Measurements from ENCODE around the gene LRRC36. TPM values are rescaled to one million over a fixed set of nuclear protein-coding genes. Genes with fewer than 3 reads are reported as not detected.

Gene LRRC36
- total RNA-seq, 2 experiments from 2014 or later: 0.51 to 0.66 TPM

DNA sequence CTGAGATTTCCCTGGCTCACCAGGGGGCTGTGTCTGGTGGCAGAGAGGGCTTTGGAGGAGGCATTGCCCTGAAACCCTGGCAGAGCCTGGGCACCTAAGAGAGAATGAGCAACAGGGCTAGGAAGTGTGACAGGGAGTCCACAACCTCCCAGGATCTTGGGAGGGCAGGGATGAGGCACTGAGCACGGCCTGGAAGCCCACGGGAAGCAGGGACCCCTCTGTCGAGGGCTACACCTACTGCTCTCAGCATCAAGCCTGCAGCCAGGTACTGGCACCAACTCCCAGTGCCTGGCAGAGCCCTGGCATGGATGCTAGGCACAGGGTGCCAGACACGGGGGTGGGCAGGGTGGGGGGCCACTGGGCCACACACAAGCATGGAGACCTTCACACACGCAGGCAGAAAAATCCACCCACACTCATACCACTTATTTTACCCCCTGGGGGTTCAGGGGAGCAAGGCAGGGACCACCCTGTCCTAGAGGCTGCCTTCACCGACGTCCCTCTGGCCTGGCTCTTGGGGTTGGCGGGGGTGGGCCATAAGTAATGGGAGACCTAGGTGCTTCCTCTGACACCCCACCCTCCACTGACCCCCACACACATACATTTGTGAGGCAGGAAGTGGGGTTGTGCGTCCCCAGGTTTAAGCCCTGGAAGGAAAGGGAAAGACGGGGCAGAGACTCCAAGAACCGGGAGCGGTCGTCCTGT lies 103.3 kb downstream of the LRRC36 start:
- H3K36me3 Mint-ChIP-seq (ENCODE audit: low read depth): no peaks in the 10 kb centered on the region
- H3K4me3 Mint-ChIP-seq: peak overlapping the region; percentile 69
- ChIA-PET POLR2A (no interaction called here), CTCF (interaction anchor here (0.5 to 2.3 kb wide), 5 partner anchors 17 to 181 kb away, joined by 3 to 34 read pairs (median 3); partner anchors contain the start of gene SLC9A5)
- intact Hi-C loops (cut with DNase I, micrococcal nuclease): loop anchor here in 1 of 2 experiments (2.0 kb wide), 1 partner anchor 35 kb away; no protein-coding TSS in a partner anchor
- H3K4me1 Mint-ChIP-seq: peaks cover 12% of the 10 kb centered on the region
- ATAC-seq (no peak), DNase-seq (no peak)
- no peaks in the 10 kb centered on the region for H3K9me3 Mint-ChIP-seq (ENCODE audit: low read depth)
- H3K27me3 Mint-ChIP-seq: peaks cover 35% of the 10 kb centered on the region
- H3K27ac Mint-ChIP-seq: peak overlapping the region; percentile 37

DNA sequence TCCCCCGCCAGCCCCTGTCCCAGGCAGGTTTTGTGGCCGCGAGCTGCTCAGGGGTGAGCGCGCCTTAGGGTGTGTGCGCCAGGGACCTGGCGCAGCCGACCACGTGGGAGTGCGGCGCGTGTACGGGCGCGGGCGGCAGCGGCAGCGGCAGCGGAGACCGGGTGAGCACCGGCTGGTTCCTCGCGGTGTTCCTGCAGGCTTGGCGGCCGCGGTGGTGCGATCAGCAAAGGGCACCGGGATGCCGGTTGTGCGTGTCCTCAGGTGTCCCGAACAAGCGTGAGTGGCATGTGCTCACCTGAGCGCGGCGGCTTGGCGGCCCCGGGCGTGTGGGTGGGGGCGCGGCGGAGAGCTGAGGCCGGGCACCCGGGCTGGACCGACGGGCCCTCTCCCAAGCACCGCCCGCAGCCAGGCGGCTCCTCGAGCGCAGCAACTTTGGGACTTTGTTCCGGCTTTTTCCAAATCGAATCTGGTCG lies 103.9 kb downstream of the LRRC36 start:
- Mint-ChIP-seq H3K27ac (peak overlapping the region; percentile 37), H3K27me3 (peaks cover 35% of the 10 kb centered on the region), H3K4me3 (peak overlapping the region; percentile 69), H3K9me3 (ENCODE audit: low read depth) (no peaks in the 10 kb centered on the region), H3K36me3 (ENCODE audit: low read depth) (no peaks in the 10 kb centered on the region), H3K4me1 (peaks cover 12% of the 10 kb centered on the region)
- intact Hi-C loops (cut with DNase I, micrococcal nuclease): no loop called here
- POLR2A ChIA-PET: no interaction called here
- CTCF ChIA-PET: interaction anchor here (0.5 to 1.0 kb wide), 3 partner anchors 17 to 182 kb away, joined by 3 to 5 read pairs (median 3); partner anchors contain the start of gene SLC9A5
- DNase-seq (peak; percentile 63), ATAC-seq (peak; percentile 59)

DNA sequence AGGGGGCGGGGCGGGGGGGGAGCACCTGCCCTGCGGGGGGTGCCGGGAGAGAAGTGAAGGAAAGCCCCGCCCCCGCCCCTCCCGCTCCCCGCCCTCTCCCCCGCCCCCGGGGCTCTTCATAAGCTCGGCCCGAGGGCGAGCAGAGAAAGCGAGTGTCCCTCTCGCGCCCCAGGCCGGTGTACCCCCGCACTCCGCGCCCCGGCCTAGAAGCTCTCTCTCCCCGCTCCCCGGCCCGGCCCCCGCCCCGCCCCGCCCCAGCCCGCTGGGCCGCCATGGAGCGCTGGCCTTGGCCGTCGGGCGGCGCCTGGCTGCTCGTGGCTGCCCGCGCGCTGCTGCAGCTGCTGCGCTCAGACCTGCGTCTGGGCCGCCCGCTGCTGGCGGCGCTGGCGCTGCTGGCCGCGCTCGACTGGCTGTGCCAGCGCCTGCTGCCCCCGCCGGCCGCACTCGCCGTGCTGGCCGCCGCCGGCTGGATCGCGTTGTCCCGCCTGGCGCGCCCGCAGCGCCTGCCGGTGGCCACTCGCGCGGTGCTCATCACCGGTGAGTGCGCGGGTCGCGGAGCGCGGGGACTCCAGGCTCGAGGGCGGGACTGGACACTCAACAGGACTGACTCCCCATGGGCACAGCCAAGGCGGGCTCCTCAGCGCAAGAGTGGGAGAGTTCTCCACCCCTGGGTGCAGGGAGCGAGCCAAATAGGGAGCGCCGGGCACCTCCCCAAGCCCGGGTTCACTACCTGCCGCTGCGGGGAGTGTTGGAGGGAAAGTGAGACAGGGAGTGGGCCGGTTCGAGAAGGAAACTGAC lies 104.6 kb downstream of the LRRC36 start, which contains the start of gene HSD11B2:
Gene HSD11B2 (plus strand): TSS at position 145 of the 798 bp plus-strand sequence. CDS start 128 bp downstream, at position 273.
- Mint-ChIP-seq H3K4me3 (peak within 1 kb of the TSS; percentile 69), H3K4me1 (peaks cover 12% of the 10 kb centered on the region), H3K27me3 (peaks cover 34% of the 10 kb centered on the region), H3K36me3 (ENCODE audit: low read depth) (no peaks in the 10 kb centered on the region), H3K27ac (peak within 1 kb of the TSS; percentile 37), H3K9me3 (ENCODE audit: low read depth) (no peaks in the 10 kb centered on the region)
- intact Hi-C loops (cut with DNase I, micrococcal nuclease): no loop called here
- ATAC-seq (peak; percentile 51), DNase-seq (peak; percentile 48)
- ChIA-PET POLR2A (no interaction called here), CTCF (interaction anchor here (0.5 to 1.0 kb wide), 5 partner anchors 17 to 271 kb away, joined by 3 to 5 read pairs (median 3); partner anchors contain the start of genes FBXL8 and SLC9A5)

DNA sequence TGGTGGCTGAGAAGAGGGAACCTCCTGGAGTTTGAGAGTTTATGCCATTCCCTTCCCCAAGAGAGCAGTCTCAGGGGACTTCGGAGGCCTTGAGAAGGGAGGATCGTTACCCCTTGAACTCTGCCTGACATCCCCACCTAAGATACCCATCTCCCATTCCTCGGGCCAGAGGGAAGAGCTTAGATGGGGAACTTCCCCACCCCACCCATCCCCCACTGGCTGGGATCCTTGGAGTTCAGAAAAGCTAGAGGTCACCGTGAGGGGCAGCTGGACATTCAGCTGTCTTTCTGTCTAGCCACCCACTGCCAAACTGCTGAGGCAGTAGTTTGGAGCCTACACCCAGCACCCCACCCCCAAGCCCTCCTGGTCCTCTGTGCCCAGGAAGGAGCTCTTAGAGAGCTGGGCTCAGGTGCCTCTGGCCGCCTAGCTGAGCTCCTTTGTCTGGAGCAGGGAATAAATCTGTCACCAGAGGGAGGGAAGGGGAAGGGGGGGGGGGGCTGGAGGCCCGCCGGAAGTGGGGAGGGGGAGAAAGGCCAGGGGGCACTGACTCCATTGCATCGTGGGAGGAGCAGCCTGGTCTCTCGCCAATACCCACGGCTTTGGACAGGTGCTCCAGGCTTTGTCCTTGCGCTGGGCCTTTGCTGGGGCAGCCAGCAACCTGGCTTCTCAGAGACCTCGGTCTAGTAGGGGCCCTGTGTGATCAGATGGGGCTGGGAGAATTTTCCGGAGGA lies 105.3 kb downstream of the LRRC36 start:
- no peak for DNase-seq
- Mint-ChIP-seq H3K36me3 (ENCODE audit: low read depth) (no peaks in the 10 kb centered on the region), H3K27me3 (peaks cover 28% of the 10 kb centered on the region), H3K4me1 (peaks cover 12% of the 10 kb centered on the region), H3K4me3 (peak overlapping the region; percentile 55), H3K9me3 (ENCODE audit: low read depth) (no peaks in the 10 kb centered on the region), H3K27ac (no peak overlapping the region)
- ATAC-seq: no peak
- POLR2A ChIA-PET: no interaction called here
- intact Hi-C loops (cut with DNase I, micrococcal nuclease): no loop called here
- CTCF ChIA-PET: interaction anchor here (0.6 to 1.0 kb wide), 6 partner anchors 10 to 381 kb away, joined by 3 to 4 read pairs (median 3); no protein-coding TSS in a partner anchor

DNA sequence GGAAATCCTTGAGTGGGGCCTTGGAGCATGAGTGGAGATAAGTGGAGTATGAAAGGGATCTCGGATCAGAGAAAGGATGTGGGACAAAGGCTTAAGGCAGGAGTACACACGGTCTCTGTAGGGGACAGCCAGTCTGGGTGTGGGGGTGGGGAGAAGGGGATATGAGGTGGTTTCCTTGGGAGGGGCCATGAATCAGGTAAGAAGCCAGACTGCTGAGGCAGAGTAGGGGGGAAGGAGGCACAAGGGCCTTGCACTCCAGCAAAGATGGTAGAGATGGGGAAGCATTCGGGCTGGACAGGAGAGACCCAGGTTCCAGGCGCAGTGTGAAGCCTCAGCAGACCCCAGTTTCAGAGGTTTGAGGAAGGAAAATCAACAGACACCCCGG lies 105.9 kb downstream of the LRRC36 start:
- Mint-ChIP-seq H3K9me3 (ENCODE audit: low read depth) (no peaks in the 10 kb centered on the region), H3K4me1 (peaks cover 12% of the 10 kb centered on the region), H3K4me3 (no peak overlapping the region), H3K36me3 (ENCODE audit: low read depth) (no peaks in the 10 kb centered on the region), H3K27ac (no peak overlapping the region), H3K27me3 (peaks cover 25% of the 10 kb centered on the region)
- ATAC-seq (no peak), DNase-seq (no peak)
- CTCF ChIA-PET: interaction anchor here (0.6 to 1.0 kb wide), 5 partner anchors 11 to 381 kb away, joined by 3 to 4 read pairs (median 3); no protein-coding TSS in a partner anchor
- intact Hi-C loops (cut with DNase I, micrococcal nuclease): no loop called here
- POLR2A ChIA-PET: no interaction called here

DNA sequence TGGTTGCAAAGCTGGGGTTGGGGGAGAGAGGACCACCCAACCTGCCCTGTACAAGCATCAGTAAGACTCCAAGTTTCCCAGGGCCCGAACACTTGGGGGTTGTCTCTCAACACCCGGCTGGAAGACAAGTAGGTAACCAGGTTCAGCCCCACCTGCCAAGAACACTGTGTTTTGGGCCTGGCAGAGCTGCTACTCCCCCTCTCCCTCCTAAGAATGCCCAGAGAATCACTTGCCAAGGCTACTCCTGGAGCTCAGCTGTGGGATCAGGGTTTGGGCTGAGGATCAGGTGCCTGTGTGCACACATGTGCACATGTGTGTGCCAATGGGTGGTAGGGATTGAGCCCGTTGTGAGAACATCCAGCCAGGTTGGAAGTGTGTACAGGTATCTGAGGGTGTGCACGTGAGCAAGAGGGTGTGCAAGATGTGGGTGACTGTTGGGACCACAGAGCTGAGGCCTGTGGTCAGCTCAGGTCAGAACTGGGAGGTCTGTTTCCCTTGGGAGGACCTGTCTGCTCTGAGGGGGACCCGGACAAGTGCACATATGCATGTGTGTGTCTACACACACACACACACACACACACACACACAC lies 106.6 kb downstream of the LRRC36 start:
- DNase-seq: no peak
- H3K36me3 Mint-ChIP-seq (ENCODE audit: low read depth): no peaks in the 10 kb centered on the region
- intact Hi-C loops (cut with DNase I, micrococcal nuclease): no loop called here
- CTCF ChIA-PET: interaction anchor here (0.8 to 1.8 kb wide), 2 partner anchors 33 to 34 kb away, joined by 3 to 9 read pairs; no protein-coding TSS in a partner anchor
- peaks cover 25% of the 10 kb centered on the region for H3K27me3 Mint-ChIP-seq
- H3K4me3 Mint-ChIP-seq: no peak overlapping the region
- POLR2A ChIA-PET: no interaction called here
- peaks cover 15% of the 10 kb centered on the region for H3K4me1 Mint-ChIP-seq
- no peaks in the 10 kb centered on the region for H3K9me3 Mint-ChIP-seq (ENCODE audit: low read depth)
- no peak for ATAC-seq
- H3K27ac Mint-ChIP-seq: no peak overlapping the region

Other genes starting within 250 kb of the LRRC36 start
- gene PHAF1, start 216.9 kb upstream of the LRRC36 start, total RNA-seq: 10 to 100 TPM; 12.7 to 14.0 TPM
- gene B3GNT9, start 175.8 kb upstream of the LRRC36 start, total RNA-seq: 1 to 10 TPM; 2.3 to 3.0 TPM
- 10 to 100 TPM; 22.0 to 34.0 TPM for gene TRADD, start 166.9 kb upstream of the LRRC36 start, total RNA-seq
- 10 to 100 TPM; 15.5 to 21.0 TPM for gene FBXL8, start 166.9 kb upstream of the LRRC36 start, total RNA-seq
- gene HSF4, start 162.1 kb upstream of the LRRC36 start, total RNA-seq: 10 to 100 TPM; 15.7 to 20.7 TPM
- gene NOL3, start 156.3 kb upstream of the LRRC36 start, total RNA-seq: 10 to 100 TPM; 15.5 to 17.5 TPM
- 10 to 100 TPM; 28.8 to 30.4 TPM for gene MATCAP1, start 142.9 kb upstream of the LRRC36 start, total RNA-seq
- under 1 TPM in 1 of 2 experiments, not detected in 1; 0.16 TPM for gene EXOC3L1, start 136.7 kb upstream of the LRRC36 start, total RNA-seq
- gene E2F4, start 134.7 kb upstream of the LRRC36 start, total RNA-seq: 100 to 1,000 TPM in 1 of 2 experiments, 10 to 100 TPM in 1; 91.4 to 110 TPM
- 1 to 10 TPM; 3.0 to 4.6 TPM for gene ELMO3, start 127.7 kb upstream of the LRRC36 start, total RNA-seq
- 10 to 100 TPM; 13.6 to 31.2 TPM for gene TMEM208, start 99.7 kb upstream of the LRRC36 start, total RNA-seq
- 10 to 100 TPM; 75.5 to 77.2 TPM for gene FHOD1, start 79.3 kb upstream of the LRRC36 start, total RNA-seq
- gene SLC9A5, start 77.8 kb upstream of the LRRC36 start, total RNA-seq: 1 to 10 TPM; 4.5 to 5.5 TPM
- gene PLEKHG4, start 47.3 kb upstream of the LRRC36 start, total RNA-seq: 10 to 100 TPM; 21.1 to 23.1 TPM
- 1 to 10 TPM; 1.8 to 2.0 TPM for gene KCTD19, start 74 bp upstream of the LRRC36 start, total RNA-seq
- not detected for gene TPPP3, start 66.7 kb downstream of the LRRC36 start, total RNA-seq
- under 1 TPM; 0.58 to 0.98 TPM for gene ZDHHC1, start 89.7 kb downstream of the LRRC36 start, total RNA-seq
- 1 to 10 TPM; 2.0 to 2.2 TPM for gene HSD11B2, start 104.3 kb downstream of the LRRC36 start, total RNA-seq
- 10 to 100 TPM; 16.3 to 17.3 TPM for gene ATP6V0D1, start 154.3 kb downstream of the LRRC36 start, total RNA-seq
- not detected for gene AGRP, start 156.7 kb downstream of the LRRC36 start, total RNA-seq
- 10 to 100 TPM; 18.9 to 24.1 TPM for gene RIPOR1, start 202.0 kb downstream of the LRRC36 start, total RNA-seq
- 10 to 100 TPM; 51.0 to 66.4 TPM for gene CTCF, start 235.7 kb downstream of the LRRC36 start, total RNA-seq